Osteoblast (primary cell): ENCODE results near the gene AP1AR. TPM values are rescaled to one million over a fixed set of nuclear protein-coding genes. Genes with fewer than 3 reads are reported as not detected.

Source experiments
- DNase-seq: peaks from one replicate; pipeline ENCODE4 v3.0.0; 2011; ENCODE audit warnings: low spot score, mixed read lengths; ENCODE audit not compliant: insufficient read length; ENCODE audit errors: missing footprints
- H2AFZ ChIP-seq: 2 replicates; pipeline ENCODE4 v1.6.0; 2011; ENCODE audit warnings: mild to moderate bottlenecking, low read length
- H3K27ac ChIP-seq: 2 replicates; pipeline ENCODE4 v1.5.1; 2011; ENCODE audit warnings: mild to moderate bottlenecking, low read depth, low read length, moderate library complexity
- H3K27me3 ChIP-seq: 2 replicates; pipeline ENCODE4 v1.6.0; 2012; ENCODE audit warnings: mild to moderate bottlenecking, control low read depth, inconsistent platforms, low read length, moderate library complexity; ENCODE audit not compliant: insufficient read depth
- H3K36me3 ChIP-seq: 2 replicates; pipeline ENCODE4 v1.5.1; 2011; ENCODE audit warnings: mild to moderate bottlenecking, low read length, control low read depth, moderate library complexity; ENCODE audit not compliant: insufficient read depth
- H3K4me1 ChIP-seq: 2 replicates; pipeline ENCODE4 v1.5.1; 2011; ENCODE audit warnings: mild to moderate bottlenecking, low read length, control low read depth, moderate library complexity; ENCODE audit not compliant: insufficient read depth
- H3K4me2 ChIP-seq: 2 replicates; pipeline ENCODE4 v1.6.0; 2011; ENCODE audit warnings: mild to moderate bottlenecking, low read length; ENCODE audit not compliant: insufficient read depth
- H3K4me3 ChIP-seq: fragments of 200-600 bp; sonication (generic); 3 replicates; pipeline ENCODE4 v1.5.1; 2012; ENCODE audit warnings: mild to moderate bottlenecking, low read length, inconsistent platforms; ENCODE audit not compliant: insufficient read depth
- H3K79me2 ChIP-seq: 2 replicates; pipeline ENCODE4 v1.6.0; 2012; ENCODE audit warnings: mild to moderate bottlenecking, low read length, control low read depth, inconsistent platforms; ENCODE audit not compliant: insufficient read depth
- H3K9me3 ChIP-seq: 2 replicates; pipeline ENCODE4 v1.5.1; 2011; ENCODE audit warnings: low read depth, low read length, control low read depth
- H4K20me1 ChIP-seq: 2 replicates; pipeline ENCODE4 v1.6.0; 2012; ENCODE audit warnings: mild to moderate bottlenecking, low read length, control low read depth; ENCODE audit not compliant: insufficient read depth
- total RNA-seq: library from RNA; depleted of rRNA; stranded (reverse); fragments of >200 nt; gene quantifications from 2 replicates; pipeline ENCODE4 v1.2.3, GENCODE V29; 2012
- TF ChIP-seq, protein P1 (sequence below): IDR thresholded peaks from 2 replicates; pipeline ENCODE4 v1.5.1; 2011; ENCODE audit warnings: mild to moderate bottlenecking, low read depth, low read length, moderate library complexity; ENCODE audit errors: extremely low read depth

AP1AR gene
- total RNA-seq, 1 donor: 28.2 TPM

DNA sequence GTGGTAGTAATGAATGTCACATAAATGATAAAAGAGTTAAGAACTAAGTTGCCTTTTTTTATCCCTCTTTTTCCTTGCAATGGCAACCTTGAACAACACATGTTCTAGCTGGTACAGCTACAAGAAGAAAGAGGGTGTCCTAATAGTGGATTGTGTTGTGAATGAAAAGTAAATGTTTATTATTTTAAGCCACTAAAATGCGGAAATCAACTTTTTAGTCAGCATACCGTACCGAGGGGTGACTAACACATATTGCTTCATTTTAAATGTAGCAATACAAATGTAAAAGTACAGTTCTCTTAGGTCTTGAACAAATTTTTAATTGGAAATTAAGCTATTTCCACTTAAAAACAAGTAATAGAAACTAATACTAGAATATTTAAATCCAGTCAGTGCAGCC is 17.7 kb upstream of the AP1AR start:
- Histone ChIP-seq H3K79me2 (no peaks in the 10 kb centered on the region), H3K4me1 (peaks cover 7% of the 10 kb centered on the region), H2AFZ (no peak overlapping the region), H3K27ac (no peak overlapping the region), H3K36me3 (no peaks in the 10 kb centered on the region), H3K4me3 (no peak overlapping the region), H4K20me1 (no peaks in the 10 kb centered on the region), H3K9me3 (no peaks in the 10 kb centered on the region), H3K27me3 (no peaks in the 10 kb centered on the region), H3K4me2 (peak overlapping the region; percentile 6)
- DNase-seq: peak; percentile 73
- TF ChIP-seq, protein P1, sequence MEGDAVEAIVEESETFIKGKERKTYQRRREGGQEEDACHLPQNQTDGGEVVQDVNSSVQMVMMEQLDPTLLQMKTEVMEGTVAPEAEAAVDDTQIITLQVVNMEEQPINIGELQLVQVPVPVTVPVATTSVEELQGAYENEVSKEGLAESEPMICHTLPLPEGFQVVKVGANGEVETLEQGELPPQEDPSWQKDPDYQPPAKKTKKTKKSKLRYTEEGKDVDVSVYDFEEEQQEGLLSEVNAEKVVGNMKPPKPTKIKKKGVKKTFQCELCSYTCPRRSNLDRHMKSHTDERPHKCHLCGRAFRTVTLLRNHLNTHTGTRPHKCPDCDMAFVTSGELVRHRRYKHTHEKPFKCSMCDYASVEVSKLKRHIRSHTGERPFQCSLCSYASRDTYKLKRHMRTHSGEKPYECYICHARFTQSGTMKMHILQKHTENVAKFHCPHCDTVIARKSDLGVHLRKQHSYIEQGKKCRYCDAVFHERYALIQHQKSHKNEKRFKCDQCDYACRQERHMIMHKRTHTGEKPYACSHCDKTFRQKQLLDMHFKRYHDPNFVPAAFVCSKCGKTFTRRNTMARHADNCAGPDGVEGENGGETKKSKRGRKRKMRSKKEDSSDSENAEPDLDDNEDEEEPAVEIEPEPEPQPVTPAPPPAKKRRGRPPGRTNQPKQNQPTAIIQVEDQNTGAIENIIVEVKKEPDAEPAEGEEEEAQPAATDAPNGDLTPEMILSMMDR: no peak

DNA sequence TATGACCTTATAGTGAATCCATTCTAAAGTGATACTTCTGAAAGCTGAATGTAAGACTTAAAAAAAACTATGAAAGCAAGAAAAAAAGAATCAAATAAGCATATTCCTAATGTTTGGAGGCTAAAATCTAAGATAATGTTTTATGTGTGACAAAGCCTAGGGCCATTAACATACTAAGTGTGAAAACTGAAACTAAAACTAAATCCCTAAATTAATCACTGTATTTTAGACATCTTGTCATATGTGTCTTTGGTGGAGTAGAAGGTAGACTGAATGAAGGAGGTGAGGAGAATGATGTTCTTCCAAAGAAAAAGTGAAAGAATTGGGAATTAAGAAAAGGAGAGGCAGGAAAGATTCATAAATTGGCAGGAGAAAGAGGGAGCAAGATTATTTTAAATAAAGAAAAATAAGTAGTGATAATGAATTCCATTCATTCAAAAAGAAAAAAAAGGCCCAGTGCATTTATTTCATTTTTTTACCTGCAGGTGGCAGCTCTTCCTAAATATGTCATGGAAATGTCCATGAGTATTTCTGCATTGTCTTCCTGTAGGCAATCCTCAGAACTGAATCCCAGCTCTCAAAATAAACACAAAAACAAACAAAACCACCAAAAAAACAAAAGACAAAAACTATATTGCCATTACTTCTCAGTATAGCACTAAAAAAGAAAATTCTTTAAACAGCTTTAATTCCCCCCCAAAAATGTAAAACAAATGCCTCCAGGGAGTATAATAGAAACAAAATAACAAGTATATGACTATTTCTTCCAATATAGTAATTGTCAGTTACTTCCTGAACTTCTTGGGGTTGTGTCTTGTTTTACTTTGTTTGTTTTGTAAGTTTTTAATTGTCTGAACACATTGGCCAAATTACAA is 17.0 kb upstream of the AP1AR start:
- Histone ChIP-seq H4K20me1 (no peaks in the 10 kb centered on the region), H3K79me2 (no peaks in the 10 kb centered on the region), H2AFZ (no peak overlapping the region), H3K36me3 (no peaks in the 10 kb centered on the region), H3K4me2 (peak overlapping the region; percentile 6), H3K27me3 (no peaks in the 10 kb centered on the region), H3K4me3 (no peak overlapping the region), H3K4me1 (peaks cover 7% of the 10 kb centered on the region), H3K27ac (no peak overlapping the region), H3K9me3 (no peaks in the 10 kb centered on the region)
- DNase-seq: peak; percentile 75
- TF ChIP-seq, protein P1: peak; percentile 35

DNA sequence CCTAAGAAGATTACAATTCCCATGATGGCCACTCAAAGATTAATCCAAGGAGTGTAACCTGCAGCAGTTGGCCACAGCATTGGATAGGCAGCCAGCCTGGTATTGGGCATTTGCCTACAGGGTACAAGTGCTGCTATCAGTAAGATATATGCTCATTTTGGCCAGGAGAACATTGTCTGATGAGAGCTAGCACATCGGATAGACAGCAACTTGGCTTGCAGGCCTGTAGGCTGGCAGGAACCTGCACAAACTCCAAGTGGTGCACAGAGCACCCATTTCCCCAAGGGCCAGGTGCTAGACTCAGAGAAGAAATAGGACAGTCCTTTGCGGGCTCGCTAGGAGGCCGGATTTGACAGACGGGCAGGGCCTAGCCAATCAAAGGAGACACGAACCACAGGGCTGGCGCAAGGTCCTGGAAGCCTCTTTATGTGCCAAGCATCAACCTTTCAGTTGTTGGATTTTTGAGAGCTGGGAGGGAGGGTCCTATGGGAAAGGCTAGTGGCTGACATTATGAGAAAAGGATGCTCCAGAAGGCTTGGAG is 11.7 kb upstream of the AP1AR start:
- Histone ChIP-seq H3K4me1 (no peaks in the 10 kb centered on the region), H3K9me3 (no peaks in the 10 kb centered on the region), H3K27me3 (no peaks in the 10 kb centered on the region), H4K20me1 (no peaks in the 10 kb centered on the region), H3K4me3 (no peak overlapping the region), H2AFZ (no peak overlapping the region), H3K36me3 (no peaks in the 10 kb centered on the region), H3K27ac (no peak overlapping the region), H3K4me2 (no peak overlapping the region), H3K79me2 (no peaks in the 10 kb centered on the region)
- TF ChIP-seq, protein P1: no peak
- no peak for DNase-seq

DNA sequence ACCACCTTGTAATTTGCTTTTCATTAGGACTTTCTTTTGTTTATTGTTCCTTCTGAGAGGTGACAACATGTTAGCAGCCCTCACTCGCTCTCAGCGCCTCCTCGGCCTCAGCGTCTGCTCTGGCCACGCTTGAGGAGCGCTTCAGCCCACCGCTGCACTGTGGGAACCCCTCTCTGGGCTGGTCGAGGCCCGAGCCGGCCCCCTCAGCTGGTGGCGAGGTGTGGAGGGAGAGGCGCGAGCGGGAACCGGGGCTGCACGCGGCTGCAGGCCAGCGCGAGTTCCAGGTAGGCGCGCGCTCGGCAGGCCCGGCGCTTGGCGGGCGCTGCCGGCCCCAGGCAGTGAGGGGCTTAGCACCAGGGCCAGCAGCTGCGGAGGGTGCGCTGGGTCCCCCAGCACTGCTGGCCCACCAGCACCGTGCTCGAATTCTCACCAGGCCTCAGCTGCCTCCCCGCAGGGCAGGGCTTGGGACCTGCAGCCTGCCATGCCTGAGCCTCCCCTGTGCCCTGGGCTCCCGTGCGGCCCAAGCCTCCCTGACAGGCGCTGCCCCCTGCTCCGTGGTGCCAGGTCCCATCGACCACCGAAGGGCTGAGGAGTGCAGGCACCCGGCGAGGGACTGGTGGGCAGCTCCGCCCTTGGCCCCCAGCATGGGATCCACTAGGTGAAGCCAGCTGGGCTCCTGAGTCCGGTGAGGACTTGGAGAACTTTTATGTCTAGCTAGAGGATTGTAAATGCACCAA is 9.2 kb upstream of the AP1AR start:
- TF ChIP-seq, protein P1: no peak

More for the DNA sequence above, 9.2 kb upstream of the AP1AR start:
- DNase-seq: no peak
- Histone ChIP-seq H3K36me3 (no peaks in the 10 kb centered on the region), H3K4me1 (no peaks in the 10 kb centered on the region), H3K4me2 (no peak overlapping the region), H2AFZ (no peak overlapping the region), H3K27ac (no peak overlapping the region), H3K4me3 (no peak overlapping the region), H3K9me3 (no peaks in the 10 kb centered on the region), H3K27me3 (no peaks in the 10 kb centered on the region), H4K20me1 (no peaks in the 10 kb centered on the region), H3K79me2 (no peaks in the 10 kb centered on the region)
